ENCODE measurements around the gene AIG1.

- TF ChIP-seq CTCF (conservative IDR thresholded peaks at IDR 0.05; ENCODE audit: low read length) = no peak
- no peak for TF ChIP-seq EZH2phosphoT487 (IDR thresholded peaks at IDR 0.05; ENCODE audit: borderline replicate concordance, low read depth, low read length)
Measured at GRCh38 chr6:143206550-143206949, 145.9 kb downstream of the AIG1 start.
